CD4-positive, alpha-beta memory T cell (primary cell): ENCODE measurements around the gene NDFIP1. TPM values are rescaled to one million over a fixed set of nuclear protein-coding genes. Genes with fewer than 3 reads are reported as not detected.

Experiments
- CTCF ChIA-PET: fragments of 350-600 bp; sonication (Branson Sonifier 250); formaldehyde crosslinking; loops from one replicate; lab custom pipeline; 2021; ENCODE audit warnings: inconsistent platforms; ENCODE audit not compliant: partially characterized antibody; lab: Charles Lee
- POLR2A ChIA-PET: fragments of 350-600 bp; sonication (Branson Sonifier 250); formaldehyde crosslinking; loops from one replicate; lab custom pipeline; 2021; ENCODE audit not compliant: partially characterized antibody; lab: Charles Lee
- DNase-seq, 5 donors: peaks; one replicate each; pipeline versions ENCODE4 v3.0.0 to v3.0.0-alpha.2; 2020 to 2022; ENCODE audit warnings: mixed read lengths in 1 of 5
- H3K27ac ChIP-seq: one replicate; pipeline ENCODE4 v1.7.0; 2013; ENCODE audit warnings: low read depth, low read length
- H3K27me3 ChIP-seq: 2 replicates; pipeline ENCODE4 v1.7.0; 2013; ENCODE audit warnings: mild to moderate bottlenecking, low read length, moderate library complexity; ENCODE audit not compliant: insufficient read depth
- H3K36me3 ChIP-seq: 2 replicates; pipeline ENCODE4 v1.7.0; 2013; ENCODE audit warnings: mild to moderate bottlenecking, low read length, moderate library complexity; ENCODE audit not compliant: insufficient read depth
- H3K4me1 ChIP-seq: 2 replicates; pipeline ENCODE4 v1.7.0; 2013; ENCODE audit warnings: mild to moderate bottlenecking, low read length, moderate library complexity; ENCODE audit not compliant: insufficient read depth
- H3K4me3 ChIP-seq, 2 donors: one replicate each; pipeline ENCODE4 v1.7.0; 2013; ENCODE audit warnings: low read length in 2 of 2, mild to moderate bottlenecking in 1 of 2
- H3K9me3 ChIP-seq, 2 donors: one replicate each; pipeline ENCODE4 v1.7.0; 2013; ENCODE audit warnings: low read length in 2 of 2, control low read depth in 1 of 2; ENCODE audit not compliant: control insufficient read depth in 1 of 2
- H3K27ac Mint-ChIP-seq, 7 donors: one replicate each; pipeline ENCODE4 v1.8.0; 2020 to 2021; ENCODE audit warnings: mixed read lengths in 7 of 7, mild to moderate bottlenecking in 6 of 7, inconsistent platforms in 3 of 7, moderate library complexity in 3 of 7
- H3K27me3 Mint-ChIP-seq, 2 donors: one replicate each; pipeline ENCODE4 v1.8.0; 2020 to 2021; ENCODE audit warnings: mixed read lengths in 2 of 2
- H3K36me3 Mint-ChIP-seq, 2 donors: one replicate each; pipeline ENCODE4 v1.8.0; 2020 to 2021; ENCODE audit warnings: mixed read lengths in 2 of 2, inconsistent platforms in 1 of 2, mild to moderate bottlenecking in 1 of 2
- H3K4me1 Mint-ChIP-seq, 4 donors: one replicate each; pipeline ENCODE4 v1.8.0; 2020 to 2021; ENCODE audit warnings: mixed read lengths in 4 of 4, mild to moderate bottlenecking in 1 of 4
- H3K4me3 Mint-ChIP-seq, 8 donors: one replicate each; pipeline ENCODE4 v1.8.0; 2020 to 2021; ENCODE audit warnings: mixed read lengths in 8 of 8, mild to moderate bottlenecking in 7 of 8, moderate library complexity in 6 of 8, inconsistent platforms in 3 of 8
- H3K9me3 Mint-ChIP-seq, 8 donors: one replicate each; pipeline ENCODE4 v1.8.0; 2020 to 2021; ENCODE audit warnings: mixed read lengths in 8 of 8, mild to moderate bottlenecking in 5 of 8, inconsistent platforms in 3 of 8, moderate library complexity in 1 of 8
- intact Hi-C: fragments of 100-400 bp; cut with micrococcal nuclease; formaldehyde crosslinking; loops from one replicate; pipeline ENCODE4 v1.15.1; 2023
- polyA plus RNA-seq, 2 donors: library from polyadenylated mRNA; unstranded; fragments of 300-500 nt; fragmentation: Illumina TruSeq; gene quantifications; one replicate each; pipeline ENCODE4 v1.2.3, GENCODE V29; 2021
- total RNA-seq, 2 experiments: library from RNA; stranded (reverse); gene quantifications; one replicate each; pipeline ENCODE4 v1.2.3, GENCODE V29; 2021

NDFIP1 gene
- total and polyA plus RNA-seq, 4 experiments from 2014 or later: 70.0 to 98.3 (median 76.1) TPM

- no peaks in the 10 kb centered on the region for H3K36me3 ChIP-seq
- intact Hi-C loops: no loop called here
- no peak overlapping the region for H3K27ac ChIP-seq
- H3K4me3 Mint-ChIP-seq: peak overlapping the region in 1 of 8 donors; percentile 21
- H3K9me3 ChIP-seq: no peaks in the 10 kb centered on the region
- no peaks in the 10 kb centered on the region for H3K36me3 Mint-ChIP-seq
- H3K27ac Mint-ChIP-seq: peak overlapping the region in 1 of 7 donors; percentile 51
- ChIA-PET CTCF (no interaction called here), POLR2A (no interaction called here)
- DNase-seq: no peak
- peaks cover 38 to 55% (median 41%) of the 10 kb centered on the region in 4 donors for H3K4me1 Mint-ChIP-seq
- H3K4me3 ChIP-seq: no peak overlapping the region
- H3K27me3 Mint-ChIP-seq: no peaks in the 10 kb centered on the region
- peaks cover 57% of the 10 kb centered on the region for H3K4me1 ChIP-seq
- no peaks in the 10 kb centered on the region for H3K27me3 ChIP-seq
- H3K9me3 Mint-ChIP-seq: peaks cover 0 to 2% (median 0%) of the 10 kb centered on the region in 8 donors
These were observed 17.6 kb upstream of the NDFIP1 start for GRCh38 chr5:142091012-142091411.

DNA sequence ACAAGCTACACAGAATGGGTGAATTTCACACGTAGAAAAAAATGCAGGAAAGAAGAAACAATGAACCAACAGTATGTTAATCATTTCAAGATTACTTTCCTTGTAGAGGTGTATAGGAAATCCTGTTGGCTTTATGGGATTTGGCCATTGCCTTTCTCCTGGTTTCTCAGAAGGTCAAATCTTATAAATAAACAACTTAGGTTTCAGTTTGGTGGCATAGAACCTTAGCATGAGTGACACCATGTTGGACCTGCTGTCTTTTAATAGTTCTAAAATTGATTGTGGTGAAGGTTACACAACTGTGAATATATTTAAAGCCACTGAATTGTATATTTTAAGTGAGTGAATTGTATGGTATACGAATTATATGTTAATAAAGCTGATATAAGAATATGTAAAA is 16.7 kb upstream of the NDFIP1 start:
- Mint-ChIP-seq H3K27ac (peak overlapping the region in 2 of 7 donors; percentile 50 to 82), H3K27me3 (no peaks in the 10 kb centered on the region), H3K9me3 (peaks cover 0 to 2% (median 0%) of the 10 kb centered on the region in 8 donors), H3K4me1 (peaks cover 38 to 57% (median 42%) of the 10 kb centered on the region in 4 donors), H3K36me3 (no peaks in the 10 kb centered on the region), H3K4me3 (no peak overlapping the region)
- ChIA-PET CTCF (interaction anchor here (1.4 to 2.0 kb wide), 3 partner anchors 13 to 80 kb away, joined by 4 to 6 read pairs (median 5); no protein-coding TSS in a partner anchor), POLR2A (interaction anchor here (1.5 to 8.7 kb wide), 2 partner anchors 16 to 80 kb away, joined by 4 to 96 read pairs; partner anchors contain the start of gene NDFIP1)
- Histone ChIP-seq H3K9me3 (no peaks in the 10 kb centered on the region), H3K36me3 (no peaks in the 10 kb centered on the region), H3K4me1 (peaks cover 65% of the 10 kb centered on the region), H3K4me3 (no peak overlapping the region), H3K27ac (no peak overlapping the region), H3K27me3 (no peaks in the 10 kb centered on the region)
- no peak for DNase-seq
- intact Hi-C loops: no loop called here

GRCh38 chr5:142095035-142095434 is 13.5 kb upstream of the NDFIP1 start:
- CTCF ChIA-PET: interaction anchor here (0.6 to 4.7 kb wide), 9 partner anchors 9 to 126 kb away, joined by 3 to 44 read pairs (median 7); partner anchors contain the start of genes GNPDA1, NDFIP1 and RNF14
- DNase-seq: peak in 1 of 5 donors; percentile 72
- Histone ChIP-seq H3K4me1 (peaks cover 48% of the 10 kb centered on the region), H3K27me3 (no peaks in the 10 kb centered on the region), H3K27ac (peak overlapping the region; percentile 84), H3K9me3 (no peaks in the 10 kb centered on the region), H3K4me3 (peak overlapping the region in 1 of 2 donors; percentile 27), H3K36me3 (no peaks in the 10 kb centered on the region)
- POLR2A ChIA-PET: interaction anchor here (0.8 to 8.7 kb wide), 11 partner anchors 9 to 172 kb away, joined by 3 to 96 read pairs (median 7); partner anchors contain the start of genes DELE1, GNPDA1, NDFIP1 and RNF14
- Mint-ChIP-seq H3K27me3 (no peaks in the 10 kb centered on the region), H3K4me3 (peak overlapping the region in 7 of 8 donors; percentile 37 to 73 (median 58)), H3K27ac (peak overlapping the region; percentile 92 to 98 (median 96)), H3K9me3 (no peaks in the 10 kb centered on the region), H3K36me3 (no peaks in the 10 kb centered on the region), H3K4me1 (peaks cover 31 to 51% (median 36%) of the 10 kb centered on the region in 4 donors)
- intact Hi-C loops: loop anchor here (1.0 to 2.0 kb wide), 3 partner anchors 9 to 70 kb away; partner anchors contain the start of gene NDFIP1

- H3K27me3 ChIP-seq: no peaks in the 10 kb centered on the region
- H3K9me3 Mint-ChIP-seq: no peaks in the 10 kb centered on the region
- ChIA-PET POLR2A (interaction anchor here (0.6 to 8.7 kb wide), 21 partner anchors 8 to 1307 kb away, joined by 3 to 96 read pairs (median 4); partner anchors contain the start of genes DELE1, FCHSD1, GNPDA1 and NDFIP1), CTCF (interaction anchor here (1.2 to 4.7 kb wide), 10 partner anchors 9 to 127 kb away, joined by 3 to 44 read pairs (median 6); partner anchors contain the start of genes GNPDA1, NDFIP1 and RNF14)
- H3K4me1 ChIP-seq: peaks cover 48% of the 10 kb centered on the region
- H3K27ac Mint-ChIP-seq: peak overlapping the region; percentile 92 to 98 (median 96)
- no peaks in the 10 kb centered on the region for H3K27me3 Mint-ChIP-seq
- H3K4me3 Mint-ChIP-seq: peak overlapping the region; percentile 37 to 73 (median 57)
- H3K36me3 ChIP-seq: no peaks in the 10 kb centered on the region
- H3K27ac ChIP-seq: peak overlapping the region; percentile 84
- H3K4me1 Mint-ChIP-seq: peaks cover 31 to 51% (median 36%) of the 10 kb centered on the region in 4 donors
- H3K4me3 ChIP-seq: peak overlapping the region in 1 of 2 donors; percentile 27
- H3K36me3 Mint-ChIP-seq: no peaks in the 10 kb centered on the region
- peak; percentile 85 to 93 (median 91) for DNase-seq
- H3K9me3 ChIP-seq: no peaks in the 10 kb centered on the region
- intact Hi-C loops: loop anchor here (1.0 to 2.0 kb wide), 3 partner anchors 9 to 71 kb away; partner anchors contain the start of gene NDFIP1
These were observed 12.8 kb upstream of the NDFIP1 start for GRCh38 chr5:142095651-142096330.

- ChIA-PET POLR2A (interaction anchor here (0.7 to 8.7 kb wide), 17 partner anchors 8 to 445 kb away, joined by 3 to 96 read pairs (median 4); partner anchors contain the start of genes DELE1, FCHSD1, GNPDA1 and NDFIP1), CTCF (interaction anchor here (1.3 to 4.7 kb wide), 8 partner anchors 9 to 127 kb away, joined by 3 to 44 read pairs (median 6); partner anchors contain the start of genes NDFIP1 and RNF14)
- peaks cover 48% of the 10 kb centered on the region for H3K4me1 ChIP-seq
- H3K36me3 Mint-ChIP-seq: no peaks in the 10 kb centered on the region
- no peaks in the 10 kb centered on the region for H3K27me3 ChIP-seq
- peak overlapping the region; percentile 90 to 96 (median 95) for H3K27ac Mint-ChIP-seq
- intact Hi-C loops: no loop called here
- H3K4me1 Mint-ChIP-seq: peaks cover 31 to 51% (median 38%) of the 10 kb centered on the region in 4 donors
- no peaks in the 10 kb centered on the region for H3K9me3 ChIP-seq
- DNase-seq: peak in 2 of 5 donors; percentile 17 to 18
- H3K27me3 Mint-ChIP-seq: no peaks in the 10 kb centered on the region
- no peak overlapping the region for H3K4me3 Mint-ChIP-seq
- no peak overlapping the region for H3K4me3 ChIP-seq
- peak overlapping the region; percentile 84 for H3K27ac ChIP-seq
- no peaks in the 10 kb centered on the region for H3K36me3 ChIP-seq
- no peaks in the 10 kb centered on the region for H3K9me3 Mint-ChIP-seq
These were observed 12.2 kb upstream of the NDFIP1 start for GRCh38 chr5:142096382-142096781.

- no peaks in the 10 kb centered on the region for H3K36me3 ChIP-seq
- Mint-ChIP-seq H3K36me3 (no peaks in the 10 kb centered on the region), H3K4me3 (peak overlapping the region in 2 of 8 donors; percentile 13 to 45), H3K27ac (peak overlapping the region; percentile 79 to 95 (median 89)), H3K27me3 (no peaks in the 10 kb centered on the region), H3K4me1 (peaks cover 31 to 51% (median 39%) of the 10 kb centered on the region in 4 donors), H3K9me3 (no peaks in the 10 kb centered on the region)
- no peak overlapping the region for H3K4me3 ChIP-seq
- intact Hi-C loops: no loop called here
- ChIA-PET POLR2A (interaction anchor here (0.7 to 8.7 kb wide), 4 partner anchors 8 to 129 kb away, joined by 3 to 96 read pairs (median 10); partner anchors contain the start of genes NDFIP1 and RNF14), CTCF (no interaction called here)
- no peaks in the 10 kb centered on the region for H3K9me3 ChIP-seq
- H3K27ac ChIP-seq: no peak overlapping the region
- H3K4me1 ChIP-seq: peaks cover 48% of the 10 kb centered on the region
- no peaks in the 10 kb centered on the region for H3K27me3 ChIP-seq
- no peak for DNase-seq
These were observed 10.9 kb upstream of the NDFIP1 start for GRCh38 chr5:142097681-142098080.
